Activated CD4-positive, alpha-beta memory T cell treated with anti-CD3 and anti-CD28 coated beads for 36 hours (primary cell): ENCODE results near the gene SLFN14. TPM values are rescaled to one million over a fixed set of nuclear protein-coding genes. Genes with fewer than 3 reads are reported as not detected.
"Not testable (repeated sequence)": the region's sequence is repeated elsewhere in the genome, so short reads cannot be mapped to it uniquely, and the experiment has no call there.

Experiments used
- CTCF ChIA-PET: fragments of 350-600 bp; sonication (Branson Sonifier 250); formaldehyde crosslinking; loops from one replicate; lab custom pipeline; 2021; ENCODE audit warnings: antibody characterized with exemption, inconsistent platforms; lab: Charles Lee
- POLR2A ChIA-PET: fragments of 350-600 bp; sonication (Branson Sonifier 250); formaldehyde crosslinking; loops from one replicate; lab custom pipeline; 2021; ENCODE audit warnings: antibody characterized with exemption; lab: Charles Lee
- DNase-seq: peaks from one replicate; pipeline ENCODE4 v3.0.0-alpha.2; 2020
- H3K27ac Mint-ChIP-seq: one replicate; pipeline ENCODE4 v1.8.0; 2021; ENCODE audit warnings: mixed read lengths
- H3K27me3 Mint-ChIP-seq: one replicate; pipeline ENCODE4 v1.8.0; 2021; ENCODE audit warnings: mixed read lengths
- H3K36me3 Mint-ChIP-seq: one replicate; pipeline ENCODE4 v1.8.0; 2021; ENCODE audit warnings: mixed read lengths
- H3K4me1 Mint-ChIP-seq: one replicate; pipeline ENCODE4 v1.8.0; 2021; ENCODE audit warnings: low read depth, mixed read lengths
- H3K4me3 Mint-ChIP-seq: one replicate; pipeline ENCODE4 v1.8.0; 2021; ENCODE audit warnings: mild to moderate bottlenecking, mixed read lengths
- H3K9me3 Mint-ChIP-seq: one replicate; pipeline ENCODE4 v1.8.0; 2021; ENCODE audit warnings: mixed read lengths
- intact Hi-C: fragments of 100-400 bp; cut with micrococcal nuclease; formaldehyde crosslinking; loops from one replicate; pipeline ENCODE4 v1.15.1; 2023
- total RNA-seq, 2 experiments: library from RNA; stranded (reverse); gene quantifications; one replicate each; pipeline ENCODE4 v1.2.3, GENCODE V29; 2021

SLFN14 gene
- total RNA-seq, 2 experiments from 2014 or later, result not detected

DNA sequence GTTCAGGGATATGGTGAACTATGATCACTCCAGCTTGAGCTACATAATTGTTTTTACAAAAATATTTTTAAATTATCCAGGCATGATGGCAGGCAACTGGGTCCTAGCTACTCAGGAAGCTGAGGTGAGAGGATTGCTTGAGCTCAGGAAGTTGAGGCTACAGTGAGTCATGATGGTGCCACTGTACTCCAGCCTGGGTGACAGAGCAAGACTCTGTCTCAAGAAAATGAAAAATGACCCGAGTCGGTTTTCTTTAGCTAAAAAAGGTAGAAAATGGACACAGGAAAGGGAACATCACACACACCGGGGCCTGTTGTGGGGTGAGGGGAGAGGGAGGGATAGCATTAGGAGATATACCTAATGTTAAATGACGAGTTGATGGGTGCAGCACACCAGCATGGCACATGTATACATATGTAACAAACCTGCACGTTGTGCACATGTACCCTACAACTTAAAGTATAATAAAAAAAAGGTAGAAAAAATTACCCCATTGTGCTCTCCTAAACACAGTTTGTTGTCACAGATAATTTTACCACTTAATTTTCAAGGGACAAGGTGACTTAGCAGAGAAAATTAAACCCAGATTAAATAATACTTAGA is 38.9 kb downstream of the SLFN14 start:
- intact Hi-C loops, H3K27me3 Mint-ChIP-seq, H3K9me3 Mint-ChIP-seq: not testable (repeated sequence)
- peaks cover 92% of the 10 kb centered on the region for H3K4me1 Mint-ChIP-seq
- CTCF ChIA-PET, result interaction anchor here (0.6 to 1.6 kb wide), 3 partner anchors 12 to 271 kb away, joined by 4 to 7 read pairs (median 5); no protein-coding TSS in a partner anchor
- H3K4me3 Mint-ChIP-seq, result peak overlapping the region; percentile 42
- POLR2A ChIA-PET, result interaction anchor here (1.1 to 2.2 kb wide), 2 partner anchors 8 to 35 kb away, joined by 3 to 7 read pairs; no protein-coding TSS in a partner anchor
- H3K36me3 Mint-ChIP-seq, result peaks cover 47% of the 10 kb centered on the region
- DNase-seq, result peak; percentile 60
- peak overlapping the region; percentile 71 for H3K27ac Mint-ChIP-seq

DNA sequence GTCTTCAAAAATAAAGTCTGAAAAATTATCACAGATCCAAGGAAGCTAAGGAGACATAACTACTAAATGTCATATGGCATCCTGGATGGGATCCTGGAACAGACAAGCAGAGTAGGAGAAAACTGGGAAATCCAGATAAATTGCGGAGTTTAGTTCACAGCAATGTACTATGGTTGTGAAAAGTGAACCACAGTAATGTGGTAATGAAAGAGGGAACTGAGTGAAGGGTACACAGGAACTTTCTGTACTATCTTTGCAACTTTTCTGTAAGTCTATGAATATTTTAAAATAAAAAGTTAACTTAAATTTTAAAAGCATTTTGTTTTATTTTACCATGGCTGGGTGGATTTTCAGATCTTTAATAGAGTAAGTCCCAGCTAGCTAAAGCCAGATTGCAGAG is 39.5 kb downstream of the SLFN14 start:
- ChIA-PET CTCF (interaction anchor here (1.0 to 1.6 kb wide), 2 partner anchors 12 to 207 kb away, joined by 5 to 7 read pairs; no protein-coding TSS in a partner anchor), POLR2A (interaction anchor here (2.2 kb wide), 1 partner anchor 34 kb away, joined by 7 read pairs; no protein-coding TSS in a partner anchor)
- intact Hi-C loops, result no loop called here
- Mint-ChIP-seq H3K4me1 (peaks cover 91% of the 10 kb centered on the region), H3K9me3 (peaks cover 4% of the 10 kb centered on the region), H3K36me3 (peaks cover 45% of the 10 kb centered on the region), H3K4me3 (no peak overlapping the region), H3K27me3 (no peaks in the 10 kb centered on the region), H3K27ac (peak overlapping the region; percentile 11)
- no peak for DNase-seq

DNA sequence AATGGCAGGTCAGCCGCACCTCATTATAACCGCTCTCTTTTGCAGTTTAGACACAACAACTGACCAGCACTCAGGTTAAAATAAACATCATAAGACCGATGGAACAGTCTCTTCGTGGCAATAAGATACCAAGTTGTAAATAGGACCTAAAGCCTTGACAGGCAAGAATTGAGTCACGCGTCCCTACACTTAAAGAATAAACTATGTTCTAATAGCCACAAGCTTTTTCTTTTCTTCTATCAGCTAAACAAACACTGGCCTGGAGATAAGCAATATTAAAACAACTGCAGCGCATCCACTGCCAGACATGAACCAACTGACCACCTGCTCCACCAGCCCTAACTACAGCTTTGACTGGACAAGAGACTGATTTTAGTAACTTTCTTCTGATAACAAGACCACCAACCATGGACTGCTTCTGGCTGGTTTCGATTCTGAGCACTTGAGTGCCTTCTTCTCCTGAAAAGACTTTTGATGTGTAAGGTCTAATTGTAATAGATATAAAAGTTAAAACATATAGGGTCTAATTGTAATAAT is 40.6 kb downstream of the SLFN14 start:
- Mint-ChIP-seq H3K36me3 (peaks cover 47% of the 10 kb centered on the region), H3K4me1 (peaks cover 86% of the 10 kb centered on the region), H3K4me3 (no peak overlapping the region), H3K27me3 (no peaks in the 10 kb centered on the region), H3K9me3 (peaks cover 4% of the 10 kb centered on the region), H3K27ac (no peak overlapping the region)
- no peak for DNase-seq
- CTCF ChIA-PET, result interaction anchor here (0.7 kb wide), 2 partner anchors 66 to 145 kb away, joined by 3 read pairs; no protein-coding TSS in a partner anchor
- intact Hi-C loops, result no loop called here
- POLR2A ChIA-PET, result interaction anchor here (1.5 kb wide), 1 partner anchor 72 kb away, joined by 3 read pairs; the partner anchor contains the start of gene SLFN13

DNA sequence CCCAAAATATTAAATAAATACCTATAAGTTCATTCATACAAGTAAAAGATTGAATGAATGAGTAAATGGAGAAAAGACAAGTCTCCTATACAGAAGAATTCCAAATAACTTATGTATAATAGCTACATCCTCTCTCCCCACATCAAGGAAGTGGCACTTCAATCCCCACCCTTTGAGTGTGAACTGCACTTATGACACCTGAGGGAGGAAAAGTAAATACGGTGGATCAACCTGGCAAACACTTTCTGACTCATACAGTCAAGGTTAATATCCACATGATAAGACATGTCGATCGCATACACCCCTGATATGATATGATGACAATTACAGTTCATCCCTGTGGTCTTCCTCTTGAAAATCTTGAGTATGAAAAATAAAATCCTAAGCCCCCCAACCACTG is 41.2 kb downstream of the SLFN14 start:
- peaks cover 85% of the 10 kb centered on the region for H3K4me1 Mint-ChIP-seq
- no peak overlapping the region for H3K4me3 Mint-ChIP-seq
- DNase-seq, result no peak
- H3K27me3 Mint-ChIP-seq, result no peaks in the 10 kb centered on the region
- intact Hi-C loops, result no loop called here
- no peak overlapping the region for H3K27ac Mint-ChIP-seq
- ChIA-PET POLR2A (interaction anchor here (1.5 kb wide), 1 partner anchor 71 kb away, joined by 3 read pairs; the partner anchor contains the start of gene SLFN13), CTCF (interaction anchor here (0.7 to 1.0 kb wide), 2 partner anchors 14 to 65 kb away, joined by 3 read pairs; no protein-coding TSS in a partner anchor)
- H3K9me3 Mint-ChIP-seq, result peaks cover 4% of the 10 kb centered on the region
- peaks cover 52% of the 10 kb centered on the region for H3K36me3 Mint-ChIP-seq

DNA sequence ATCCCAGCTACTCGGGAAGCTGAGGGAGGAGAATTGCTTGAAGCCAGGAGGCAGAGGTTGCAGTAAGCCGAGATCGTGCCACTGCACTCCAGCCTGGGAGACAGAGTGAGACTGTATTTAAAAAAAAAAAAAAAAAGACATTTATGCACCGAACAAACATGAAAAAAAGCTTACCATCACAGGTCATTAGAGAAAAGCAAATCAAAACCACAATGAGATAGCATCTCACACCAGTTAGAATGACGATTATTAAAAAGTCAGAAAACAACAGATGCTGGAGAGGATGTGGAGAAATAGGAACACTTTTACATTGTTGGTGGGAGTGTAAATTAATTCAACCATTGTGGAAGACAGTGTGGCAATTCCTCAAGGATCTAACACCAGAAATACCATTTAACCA is 42.2 kb downstream of the SLFN14 start:
- DNase-seq, intact Hi-C loops, H3K9me3 Mint-ChIP-seq, H3K4me3 Mint-ChIP-seq, H3K27ac Mint-ChIP-seq, CTCF ChIA-PET, H3K27me3 Mint-ChIP-seq: not testable (repeated sequence)
- Mint-ChIP-seq H3K4me1 (peaks cover 84% of the 10 kb centered on the region), H3K36me3 (peaks cover 57% of the 10 kb centered on the region)
- POLR2A ChIA-PET, result interaction anchor here (1.0 kb wide), 1 partner anchor 13 kb away, joined by 3 read pairs; no protein-coding TSS in a partner anchor

DNA sequence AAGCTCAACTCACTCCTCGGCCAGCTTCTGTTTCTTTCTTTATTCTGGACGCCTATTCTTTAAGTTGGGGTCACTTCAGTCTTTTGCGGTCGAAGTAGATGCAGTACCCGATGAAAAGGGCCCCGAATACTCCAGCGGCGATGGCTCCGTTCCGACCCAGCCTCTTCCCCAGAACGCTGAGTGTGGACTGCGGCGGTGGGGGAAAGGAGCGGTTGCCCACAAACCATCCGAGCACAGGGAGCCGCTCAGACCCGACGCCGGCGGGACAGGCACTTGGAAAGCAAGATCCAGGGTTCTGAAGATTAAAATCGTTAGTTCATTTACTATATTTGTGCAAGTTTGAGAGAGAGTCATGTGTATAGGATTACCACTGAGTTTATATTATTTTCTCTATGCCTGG is 45.6 kb downstream of the SLFN14 start:
- H3K36me3 Mint-ChIP-seq, result peaks cover 63% of the 10 kb centered on the region
- peaks cover 4% of the 10 kb centered on the region for H3K9me3 Mint-ChIP-seq
- POLR2A ChIA-PET, result no interaction called here
- no peak overlapping the region for H3K27ac Mint-ChIP-seq
- H3K4me1 Mint-ChIP-seq, result peaks cover 78% of the 10 kb centered on the region
- DNase-seq, result no peak
- CTCF ChIA-PET, result no interaction called here
- no peaks in the 10 kb centered on the region for H3K27me3 Mint-ChIP-seq
- intact Hi-C loops, result no loop called here
- no peak overlapping the region for H3K4me3 Mint-ChIP-seq

DNA sequence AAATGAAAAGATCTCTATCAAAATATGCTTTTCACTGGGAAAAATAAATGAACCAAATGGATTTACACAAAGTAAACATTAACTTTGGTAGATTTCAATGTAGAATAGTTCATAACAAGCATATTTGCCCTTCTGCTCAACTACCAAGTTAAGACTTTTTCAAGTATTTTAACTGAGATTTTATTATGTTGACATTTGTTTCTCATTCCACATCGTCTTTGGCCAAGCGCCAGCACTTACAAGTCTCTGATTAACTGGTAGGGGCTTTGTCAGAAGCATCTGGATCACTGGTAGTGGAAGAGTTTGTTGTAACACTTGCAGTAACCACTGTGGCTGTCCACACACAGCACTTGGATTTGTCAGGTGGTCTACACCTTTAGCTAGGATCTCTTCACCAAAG is 46.1 kb downstream of the SLFN14 start:
- Mint-ChIP-seq H3K27ac (no peak overlapping the region), H3K9me3 (peaks cover 4% of the 10 kb centered on the region), H3K36me3 (peaks cover 61% of the 10 kb centered on the region), H3K4me3 (no peak overlapping the region), H3K4me1 (peaks cover 74% of the 10 kb centered on the region), H3K27me3 (no peaks in the 10 kb centered on the region)
- ChIA-PET CTCF (interaction anchor here (1.3 kb wide), 1 partner anchor 201 kb away, joined by 7 read pairs; no protein-coding TSS in a partner anchor), POLR2A (interaction anchor here (0.7 kb wide), 1 partner anchor 8 kb away, joined by 3 read pairs; no protein-coding TSS in a partner anchor)
- DNase-seq, result no peak
- intact Hi-C loops, result no loop called here

Other genes starting within 250 kb of the SLFN14 start
- gene SLFN11, start 187.2 kb downstream of the SLFN14 start, total RNA-seq, result 10 to 100 TPM; 64.8 to 68.8 TPM
- 10 to 100 TPM in 1 of 2 experiments, 1 to 10 TPM in 1; 10.0 to 10.7 TPM for gene SLFN12, start 128.3 kb downstream of the SLFN14 start, total RNA-seq
- 10 to 100 TPM; 46.0 to 48.7 TPM for gene SLFN13, start 112.1 kb downstream of the SLFN14 start, total RNA-seq
- 10 to 100 TPM; 34.5 to 39.0 TPM for gene SLFN12L, start 23.1 kb downstream of the SLFN14 start, total RNA-seq
- gene PEX12, start 17.8 kb upstream of the SLFN14 start, total RNA-seq, result 1 to 10 TPM; 4.9 to 6.0 TPM
- 100 to 1,000 TPM; 187 to 192 TPM for gene AP2B1, start 26.5 kb upstream of the SLFN14 start, total RNA-seq
- gene RASL10B, start 170.8 kb upstream of the SLFN14 start, total RNA-seq, result under 1 TPM; 0.26 to 0.73 TPM
- gene GAS2L2, start 192.4 kb upstream of the SLFN14 start, total RNA-seq, result not detected
- gene C17orf50, start 200.1 kb upstream of the SLFN14 start, total RNA-seq, result not detected
- not detected for gene MMP28, start 234.8 kb upstream of the SLFN14 start, total RNA-seq
- 100 to 1,000 TPM; 269 to 271 TPM for gene TAF15, start 248.7 kb upstream of the SLFN14 start, total RNA-seq